Stimulated activated CD4-positive, alpha-beta T cell treated with anti-CD3 and anti-CD28 coated beads, Interleukin-1b, Interleukin-23, amount 100 ng/mL, for 4 hours (primary cell): ENCODE data around the gene MAP4.
A peak's percentile ranks its signal among the peaks of the same experiment; 100 is the strongest.
"Not testable (repeated sequence)": the region's sequence is repeated elsewhere in the genome, so short reads cannot be mapped to it uniquely, and the experiment has no call there.

Experiments used
- DNase-seq, 2 donors: peaks; one replicate each; pipeline ENCODE4 v3.0.0-alpha.2; 2020; ENCODE audit warnings: low read depth in 2 of 2

Gene MAP4

GRCh38 chr3:47846186-47846879 lies 169.9 kb downstream of the MAP4 start:
- no peak for DNase-seq

- DNase-seq, result no peak
Observed at GRCh38 chr3:47841786-47842349, 174.3 kb downstream of the MAP4 start.

- DNase-seq, result no peak
Observed at GRCh38 chr3:47838503-47838902, 177.7 kb downstream of the MAP4 start.

GRCh38 chr3:47836986-47837385 lies 179.2 kb downstream of the MAP4 start:
- DNase-seq, result no peak

- not testable (repeated sequence) for DNase-seq
Observed at GRCh38 chr3:47829482-47829881, 186.7 kb downstream of the MAP4 start.

GRCh38 chr3:47825590-47825989 lies 190.6 kb downstream of the MAP4 start:
- DNase-seq, result no peak

- peak; percentile 54 to 73 for DNase-seq
Observed at GRCh38 chr3:47824541-47825473, 191.4 kb downstream of the MAP4 start.

GRCh38 chr3:47817609-47818008 lies 198.6 kb downstream of the MAP4 start:
- DNase-seq, result no peak

- no peak for DNase-seq
Observed at GRCh38 chr3:47813551-47814177, 202.6 kb downstream of the MAP4 start.

- no peak for DNase-seq
Observed at GRCh38 chr3:47804577-47804976, 211.6 kb downstream of the MAP4 start.

- no peak for DNase-seq
Observed at GRCh38 chr3:47803480-47804025, 212.7 kb downstream of the MAP4 start.

GRCh38 chr3:47802734-47803479 lies 213.3 kb downstream of the MAP4 start, which contains the start of gene DHX30:
DHX30 (plus strand) TSS chr3:47803138; CDS start chr3:47810684, 7,546 bp downstream.
- peak; percentile 74 to 82 for DNase-seq
